B cell (primary cell): Measurements from ENCODE around the gene TRIM61. TPM values are rescaled to one million over a fixed set of nuclear protein-coding genes. Genes with fewer than 3 reads are reported as not detected.

Source experiments
- ATAC-seq: fragments of 200-7000 bp; cut with Tn5 transposase; one replicate; pipeline ENCODE4 v1.10.0; 2021; ENCODE audit warnings: low read depth, mild to moderate bottlenecking, moderate number of reproducible peaks, moderate library complexity
- CTCF ChIA-PET: fragments of 350-600 bp; sonication (Branson Sonifier 250); formaldehyde crosslinking; loops from one replicate; lab custom pipeline; 2021; ENCODE audit warnings: antibody characterized with exemption, inconsistent platforms; lab: Charles Lee
- POLR2A ChIA-PET: fragments of 350-600 bp; sonication (Branson Sonifier 250); formaldehyde crosslinking; loops from one replicate; lab custom pipeline; 2021; ENCODE audit warnings: antibody characterized with exemption; lab: Charles Lee
- DNase-seq: peaks from one replicate; pipeline ENCODE4 v3.0.0; 2013
- H2AFZ ChIP-seq: 2 replicates; pipeline ENCODE4 v1.6.1; 2012; ENCODE audit warnings: mild to moderate bottlenecking, low read depth, low read length; ENCODE audit not compliant: insufficient read depth, poor library complexity, severe bottlenecking
- H3K27ac ChIP-seq, 2 donors: 1 replicate in 1 of 2; 2 replicates in 1 of 2; pipeline ENCODE4 v1.5.1; 2012 to 2013; ENCODE audit warnings: low read length in 2 of 2, mild to moderate bottlenecking in 2 of 2, moderate library complexity in 1 of 2
- H3K27me3 ChIP-seq, 4 experiments: fragments of 200-600 bp in 1 of 4; sonication (generic) in 1 of 4; replicated peaks in 1 of 4; 1 replicate in 2 of 4; 2 replicates in 2 of 4; pipeline versions ENCODE4 v1.6.1 to v1.7.0; 2013 to 2016; ENCODE audit warnings: low read length in 3 of 4, mild to moderate bottlenecking in 2 of 4, mixed read lengths in 1 of 4, moderate library complexity in 1 of 4; ENCODE audit not compliant: insufficient read depth in 4 of 4, control insufficient read depth in 3 of 4; ENCODE audit errors: control extremely low read depth in 1 of 4
- H3K36me3 ChIP-seq, 2 experiments: replicated peaks in 1 of 2; 1 replicate in 1 of 2; 2 replicates in 1 of 2; pipeline versions ENCODE4 v1.6.1 to v1.7.1; 2013; ENCODE audit warnings: low read length in 1 of 2; ENCODE audit not compliant: insufficient read depth in 2 of 2, control insufficient read depth in 1 of 2; ENCODE audit errors: control extremely low read depth in 1 of 2, extremely low read depth in 1 of 2
- H3K4me1 ChIP-seq, 2 donors: fragments of 200-600 bp in 1 of 2; sonication (generic) in 1 of 2; 1 replicate in 1 of 2; 2 replicates in 1 of 2; pipeline versions ENCODE4 v1.5.1 to v1.6.1; 2013 to 2017; ENCODE audit warnings: low read length in 2 of 2; ENCODE audit not compliant: control insufficient read depth in 2 of 2, insufficient read depth in 2 of 2
- H3K4me2 ChIP-seq: replicated peaks from 2 replicates; pipeline ENCODE3; 2012; ENCODE audit warnings: mild to moderate bottlenecking, low read depth, low read length; ENCODE audit not compliant: poor library complexity, severe bottlenecking
- H3K4me3 ChIP-seq, 5 experiments: fragments of 200-600 bp in 1 of 5; sonication (generic) in 1 of 5; 1 replicate in 3 of 5; 2 replicates in 2 of 5; pipeline versions ENCODE4 v1.5.1 to v1.7.0; 2011 to 2016; ENCODE audit warnings: low read length in 4 of 5, mild to moderate bottlenecking in 4 of 5, low read depth in 2 of 5, control low read depth in 1 of 5, moderate library complexity in 1 of 5; ENCODE audit not compliant: insufficient read depth in 1 of 5; ENCODE audit errors: control extremely low read depth in 1 of 5, extremely low read depth in 1 of 5
- H3K79me2 ChIP-seq: fragments of 200-600 bp; sonication (generic); one replicate; pipeline ENCODE4 v1.6.0; 2016; ENCODE audit warnings: low read length; ENCODE audit not compliant: control insufficient read depth, insufficient read depth
- H3K9ac ChIP-seq: fragments of 200-600 bp; sonication (generic); 2 replicates; pipeline ENCODE4 v1.6.1; 2017; ENCODE audit warnings: mild to moderate bottlenecking, low read length, moderate library complexity
- H3K9me3 ChIP-seq, 3 donors: one replicate each; pipeline versions ENCODE4 v1.6.1 to v1.7.1; 2013; ENCODE audit warnings: low read length in 2 of 3; ENCODE audit not compliant: control insufficient read depth in 2 of 3, insufficient read depth in 1 of 3; ENCODE audit errors: control extremely low read depth in 1 of 3
- H4K20me1 ChIP-seq: 2 replicates; pipeline ENCODE4 v1.6.0; 2012; ENCODE audit warnings: mild to moderate bottlenecking, low read length; ENCODE audit not compliant: insufficient read depth, control insufficient read depth, poor library complexity, severe bottlenecking
- H3K27ac Mint-ChIP-seq: one replicate; pipeline ENCODE4 v1.8.0; 2021; ENCODE audit warnings: mixed read lengths
- H3K27me3 Mint-ChIP-seq: one replicate; pipeline ENCODE4 v1.8.0; 2021; ENCODE audit warnings: mixed read lengths
- H3K4me1 Mint-ChIP-seq: one replicate; pipeline ENCODE4 v1.8.0; 2021; ENCODE audit warnings: mixed read lengths
- H3K4me3 Mint-ChIP-seq: one replicate; pipeline ENCODE4 v1.8.0; 2021; ENCODE audit warnings: mixed read lengths
- H3K9me3 Mint-ChIP-seq: one replicate; pipeline ENCODE4 v1.8.0; 2022; ENCODE audit warnings: mixed read lengths; ENCODE audit not compliant: insufficient read depth
- CTCF ChIP-seq: fragments of 200-600 bp; IDR thresholded peaks from one replicate; pipeline ENCODE4 v1.8.0; 2022; ENCODE audit warnings: antibody characterized with exemption, mild to moderate bottlenecking
- EZH2 ChIP-seq: IDR thresholded peaks from 2 replicates; pipeline ENCODE4 v1.6.1; 2012; ENCODE audit warnings: borderline replicate concordance, low read depth, mild to moderate bottlenecking, moderate library complexity, low read length; ENCODE audit not compliant: insufficient read depth, poor library complexity, severe bottlenecking
- WGBS: methylation state at CpG from one replicate; pipeline ENCODE4 v1.1.5; 2013; ENCODE audit warnings: missing lambda C conversion rate; ENCODE audit not compliant: insufficient coverage; 5-methylcytosine and 5-hydroxymethylcytosine counted together
- intact Hi-C: fragments of 100-400 bp; cut with micrococcal nuclease; formaldehyde crosslinking; loops from one replicate; pipeline ENCODE4 v1.10.0; 2022
- polyA plus RNA-seq: library from polyadenylated mRNA; depleted of rRNA; stranded (reverse); fragments of >200 nt; gene quantifications from 2 replicates; pipeline ENCODE4 v1.2.3, GENCODE V29; 2012
- total RNA-seq, 2 donors: library from RNA; stranded (reverse); fragments of 120-200 nt in 1 of 2; gene quantifications; 1 replicate in 1 of 2; 2 replicates in 1 of 2; pipeline versions ENCODE4 v1.2.3 to v1.2.4, GENCODE V29; 2013 to 2022

The TRIM61 gene
- total and polyA plus RNA-seq, 2 donors (not counting 1 experiment from before 2014, with no cell fraction given) = 0.16 to 2.2 TPM

- Histone ChIP-seq H3K4me1 (no peaks in the 10 kb centered on the region), H3K36me3 (no peaks in the 10 kb centered on the region), H3K27me3 (no peaks in the 10 kb centered on the region), H3K27ac (no peak overlapping the region), H3K9ac (no peak overlapping the region), H3K79me2 (no peaks in the 10 kb centered on the region), H2AFZ (no peak overlapping the region), H3K4me3 (no peak overlapping the region), H3K9me3 (no peaks in the 10 kb centered on the region), H3K4me2 (no peak overlapping the region), H4K20me1 (no peaks in the 10 kb centered on the region)
- DNase-seq (no peak), ATAC-seq (no peak)
- Mint-ChIP-seq H3K27me3 (peaks cover 23% of the 10 kb centered on the region), H3K9me3 (no peaks in the 10 kb centered on the region), H3K27ac (no peak overlapping the region), H3K4me3 (no peak overlapping the region), H3K4me1 (no peaks in the 10 kb centered on the region)
- TF ChIP-seq EZH2 = no peak
- TF ChIP-seq CTCF = no peak
- WGBS = 86% methylated on average over 6 of the region's 6 CpGs
- CTCF ChIA-PET = interaction anchor here (0.8 kb wide), 1 partner anchor 217 kb away, joined by 3 read pairs; no protein-coding TSS in a partner anchor
- POLR2A ChIA-PET = no interaction called here
- intact Hi-C loops = no loop called here
Measured at GRCh38 chr4:164997941-164998340, 20.5 kb upstream of the TRIM61 start.

- no peak for ATAC-seq
- no peak for DNase-seq
- CTCF ChIA-PET = interaction anchor here (0.6 to 0.8 kb wide), 2 partner anchors 217 to 261 kb away, joined by 3 read pairs; no protein-coding TSS in a partner anchor
Measured at GRCh38 chr4:164997324-164997723, 19.9 kb upstream of the TRIM61 start.

More at GRCh38 chr4:164997324-164997723, 19.9 kb upstream of the TRIM61 start:
- Histone ChIP-seq H3K4me2 (no peak overlapping the region), H3K27me3 (no peaks in the 10 kb centered on the region), H3K4me1 (no peaks in the 10 kb centered on the region), H2AFZ (no peak overlapping the region), H3K9ac (no peak overlapping the region), H3K27ac (no peak overlapping the region), H4K20me1 (no peaks in the 10 kb centered on the region), H3K4me3 (no peak overlapping the region), H3K9me3 (no peaks in the 10 kb centered on the region), H3K79me2 (no peaks in the 10 kb centered on the region), H3K36me3 (no peaks in the 10 kb centered on the region)
- H3K27ac Mint-ChIP-seq = no peak overlapping the region
- POLR2A ChIA-PET = no interaction called here
- no peaks in the 10 kb centered on the region for H3K4me1 Mint-ChIP-seq
- no peak overlapping the region for H3K4me3 Mint-ChIP-seq
- no peaks in the 10 kb centered on the region for H3K9me3 Mint-ChIP-seq
- H3K27me3 Mint-ChIP-seq = peaks cover 23% of the 10 kb centered on the region
- intact Hi-C loops = no loop called here
- TF ChIP-seq CTCF (no peak), EZH2 (no peak)
- 75% methylated on average over 1 of the region's 2 CpGs for WGBS
